Lower lobe of right lung (tissue), 2 donors: ENCODE measurements around the gene CDHR3. TPM values are rescaled to one million over a fixed set of nuclear protein-coding genes. Genes with fewer than 3 reads are reported as not detected.
A peak's percentile ranks its signal among the peaks of the same experiment; 100 is the strongest.

Experiments used
- ATAC-seq, 2 donors: fragments of 200-7000 bp; cut with Tn5 transposase; one replicate each; pipeline ENCODE4 v1.9.1; 2020 to 2022; ENCODE audit warnings: mild to moderate bottlenecking in 2 of 2, moderate library complexity in 2 of 2
- DNase-seq: peaks from one replicate; pipeline ENCODE4 v3.0.0-alpha.2; 2020
- H3K27ac ChIP-seq: fragments of 200-600 bp; one replicate; pipeline ENCODE4 v1.8.0; 2022
- H3K27me3 ChIP-seq: fragments of 200-600 bp; one replicate; pipeline ENCODE4 v1.8.0; 2022; ENCODE audit warnings: low read depth
- H3K36me3 ChIP-seq: fragments of 200-600 bp; one replicate; pipeline ENCODE4 v1.8.0; 2022; ENCODE audit warnings: mild to moderate bottlenecking
- H3K4me1 ChIP-seq: fragments of 200-600 bp; one replicate; pipeline ENCODE4 v1.8.0; 2022
- H3K4me3 ChIP-seq: fragments of 200-600 bp; one replicate; pipeline ENCODE4 v1.8.0; 2022; ENCODE audit warnings: mild to moderate bottlenecking
- H3K9me3 ChIP-seq: fragments of 200-600 bp; one replicate; pipeline ENCODE4 v1.8.0; 2022
- CTCF ChIP-seq: fragments of 200-600 bp; IDR thresholded peaks from one replicate; pipeline ENCODE4 v1.8.0; 2022; ENCODE audit warnings: antibody characterized with exemption, mild to moderate bottlenecking
- intact Hi-C: fragments of 100-400 bp; cut with DNase I; formaldehyde crosslinking; loops from one replicate; pipeline ENCODE4 v1.11.0; 2022
- total RNA-seq: library from RNA; stranded (reverse); fragmentation: NEBNext Ultra II Directional; extraction: Animal tissue kit (Norgen Biotek cat#: 25700); gene quantifications from one replicate; pipeline ENCODE4 v1.2.1, GENCODE V29; 2021
- donor health status: DM: no; HTN: yes; CAD: no; lungs with severe emphysema.

The CDHR3 gene
- total RNA-seq, 1 donor from 2014 or later = 28.7 TPM

GRCh38 chr7:106022193-106022821 lies 59.2 kb downstream of the CDHR3 start:
- ATAC-seq (peak; percentile 59 to 66), DNase-seq (no peak)

GRCh38 chr7:106023369-106024322 lies 60.6 kb downstream of the CDHR3 start:
- H3K27ac ChIP-seq = no peak overlapping the region
- DNase-seq (no peak), ATAC-seq (no peak)
- no peak overlapping the region for H3K4me3 ChIP-seq
- no peaks in the 10 kb centered on the region for H3K9me3 ChIP-seq
- H3K27me3 ChIP-seq = no peaks in the 10 kb centered on the region
- H3K36me3 ChIP-seq = no peaks in the 10 kb centered on the region
- intact Hi-C loops = no loop called here
- no peak for TF ChIP-seq CTCF
- H3K4me1 ChIP-seq = no peaks in the 10 kb centered on the region

More at GRCh38 chr7:106022193-106022821, 59.2 kb downstream of the CDHR3 start:
- intact Hi-C loops = no loop called here
- Histone ChIP-seq H3K4me3 (no peak overlapping the region), H3K36me3 (no peaks in the 10 kb centered on the region), H3K27ac (no peak overlapping the region), H3K27me3 (no peaks in the 10 kb centered on the region), H3K9me3 (no peaks in the 10 kb centered on the region), H3K4me1 (no peaks in the 10 kb centered on the region)
- no peak for TF ChIP-seq CTCF

GRCh38 chr7:106026101-106026500 lies 63.0 kb downstream of the CDHR3 start:
- ATAC-seq = no peak
- Histone ChIP-seq H3K27me3 (no peaks in the 10 kb centered on the region), H3K36me3 (no peaks in the 10 kb centered on the region), H3K4me3 (no peak overlapping the region), H3K27ac (no peak overlapping the region), H3K9me3 (no peaks in the 10 kb centered on the region), H3K4me1 (peaks cover under 1% of the 10 kb centered on the region)
- intact Hi-C loops = no loop called here
- DNase-seq = no peak
- TF ChIP-seq CTCF = no peak

- no peaks in the 10 kb centered on the region for H3K27me3 ChIP-seq
- peaks cover 6% of the 10 kb centered on the region for H3K4me1 ChIP-seq
- ATAC-seq (no peak), DNase-seq (no peak)
- no peak for TF ChIP-seq CTCF
- no peak overlapping the region for H3K4me3 ChIP-seq
- H3K36me3 ChIP-seq = no peaks in the 10 kb centered on the region
- no peaks in the 10 kb centered on the region for H3K9me3 ChIP-seq
- intact Hi-C loops = no loop called here
- no peak overlapping the region for H3K27ac ChIP-seq
These were observed 66.4 kb downstream of the CDHR3 start for GRCh38 chr7:106029451-106029850.

GRCh38 chr7:106029941-106030340 lies 66.9 kb downstream of the CDHR3 start:
- H3K27me3 ChIP-seq = no peaks in the 10 kb centered on the region
- H3K4me1 ChIP-seq = peaks cover 6% of the 10 kb centered on the region
- no peaks in the 10 kb centered on the region for H3K9me3 ChIP-seq
- no peaks in the 10 kb centered on the region for H3K36me3 ChIP-seq
- H3K27ac ChIP-seq = no peak overlapping the region
- ATAC-seq = no peak
- TF ChIP-seq CTCF = no peak
- intact Hi-C loops = no loop called here
- H3K4me3 ChIP-seq = no peak overlapping the region
- no peak for DNase-seq
